NT2/D1 (cell line): ENCODE results near the gene GOLGA6L4.
"Not testable (repeated sequence)": the region's sequence is repeated elsewhere in the genome, so short reads cannot be mapped to it uniquely, and the experiment has no call there.

Source experiments
- SUZ12 ChIP-seq: IDR thresholded peaks from 2 replicates; pipeline ENCODE4 v1.6.1; 2011; ENCODE audit not compliant: insufficient read length, insufficient read depth; ENCODE audit errors: extremely low read depth
- YY1 ChIP-seq: IDR thresholded peaks from 2 replicates; pipeline ENCODE4 v1.6.1; 2011; ENCODE audit not compliant: insufficient read length, insufficient read depth
- ZNF274 ChIP-seq: IDR thresholded peaks from 2 replicates; pipeline ENCODE4 v1.6.1; 2011; ENCODE audit warnings: mild to moderate bottlenecking, low read depth, low read length

- TF ChIP-seq ZNF274, YY1, SUZ12: not testable (repeated sequence)
These were observed 42.6 kb upstream of the GOLGA6L4 start for GRCh38 chr15:84192982-84193381.
